Fibroblast of mammary gland (primary cell): ENCODE results near the gene ZBTB47.

Source experiments
- DNase-seq: peaks from one replicate; pipeline ENCODE4 v3.0.0-alpha.2; 2010; ENCODE audit warnings: low read depth
- H3K4me3 ChIP-seq: 2 replicates; pipeline ENCODE4 v1.5.1; 2011; ENCODE audit warnings: low read depth, mild to moderate bottlenecking, low read length, moderate library complexity; ENCODE audit not compliant: control insufficient read depth
- CTCF ChIP-seq: conservative IDR thresholded peaks from 2 replicates; pipeline ENCODE4 v1.5.1; 2011; ENCODE audit warnings: low read depth, low read length, inconsistent platforms; ENCODE audit not compliant: control insufficient read depth, insufficient read depth

The ZBTB47 gene

GRCh38 chr3:42688016-42688415, 34.5 kb downstream of the ZBTB47 start:
- H3K4me3 ChIP-seq, result no peak overlapping the region
- DNase-seq, result no peak
- TF ChIP-seq CTCF, result no peak

GRCh38 chr3:42688487-42689420, 35.3 kb downstream of the ZBTB47 start:
- no peak overlapping the region for H3K4me3 ChIP-seq
- TF ChIP-seq CTCF, result no peak
- DNase-seq, result no peak

GRCh38 chr3:42689421-42690014, 36.0 kb downstream of the ZBTB47 start:
- H3K4me3 ChIP-seq, result no peak overlapping the region
- no peak for DNase-seq
- no peak for TF ChIP-seq CTCF

DNA sequence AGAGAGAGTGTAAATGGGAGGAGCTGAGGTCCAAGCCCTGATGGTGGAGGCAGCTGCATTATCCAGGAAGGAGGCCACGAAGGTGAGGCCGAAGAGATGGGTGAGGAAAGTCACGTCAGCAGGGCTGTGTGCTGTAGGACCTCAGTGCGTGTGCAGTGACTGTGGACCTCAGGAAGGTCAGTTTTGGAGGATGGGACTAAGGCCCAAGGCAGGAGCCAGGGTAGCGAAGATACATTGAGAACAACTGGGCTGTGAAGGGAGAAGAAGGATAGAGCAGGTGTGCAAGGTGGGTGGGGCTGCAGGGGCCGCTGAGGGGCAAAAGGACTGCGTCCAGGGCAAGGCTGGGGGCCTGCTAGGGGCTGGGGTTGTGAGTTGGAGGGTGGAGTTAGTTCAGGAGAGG, 36.7 kb downstream of the ZBTB47 start:
- no peak for TF ChIP-seq CTCF
- H3K4me3 ChIP-seq, result no peak overlapping the region
- DNase-seq, result no peak

DNA sequence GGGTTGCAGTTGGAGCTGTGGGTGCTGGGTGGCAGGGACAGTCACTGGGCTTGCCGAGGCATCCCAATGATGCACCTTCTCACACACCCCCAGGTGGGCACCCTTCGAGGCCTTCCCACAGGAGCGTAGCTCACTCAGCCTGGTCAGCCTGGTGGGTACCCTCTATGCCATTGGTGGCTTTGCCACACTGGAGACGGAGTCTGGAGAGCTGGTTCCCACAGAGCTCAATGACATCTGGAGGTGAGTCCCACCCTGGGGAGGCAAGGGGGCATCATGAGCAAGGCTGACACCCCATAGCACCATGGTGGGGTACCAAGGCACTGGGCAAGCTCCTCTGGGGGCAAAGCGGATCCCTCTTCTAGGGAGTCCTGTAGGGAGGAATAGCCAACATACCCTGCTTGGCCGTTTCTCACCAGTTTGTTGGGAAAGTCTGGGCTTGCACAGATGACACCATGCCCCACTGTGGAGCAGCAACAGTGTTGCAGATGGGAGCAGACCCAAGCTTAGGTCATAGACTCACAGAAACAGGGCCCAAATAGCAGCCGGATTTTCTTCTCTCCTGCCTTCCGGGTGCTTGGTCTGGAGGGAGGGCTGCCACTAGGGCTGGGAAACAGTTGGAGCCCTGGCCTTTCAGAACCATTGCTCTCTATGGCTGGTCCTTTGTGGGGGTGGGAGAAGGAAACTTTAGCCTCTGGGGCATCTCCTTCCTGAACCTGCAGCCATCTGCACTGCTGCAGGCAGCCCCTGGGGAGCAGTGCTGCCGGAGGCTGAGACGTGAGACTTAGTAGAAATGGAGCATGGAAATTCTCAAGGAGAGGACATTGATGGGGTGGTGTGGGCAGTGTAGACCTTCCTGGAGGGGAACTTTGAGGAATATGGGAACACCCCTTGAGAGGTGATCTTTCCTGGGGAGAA, 37.5 kb downstream of the ZBTB47 start:
- no peak for DNase-seq
- H3K4me3 ChIP-seq, result no peak overlapping the region
- no peak for TF ChIP-seq CTCF
